ENCODE measurements around the gene KDM6B.

DNA sequence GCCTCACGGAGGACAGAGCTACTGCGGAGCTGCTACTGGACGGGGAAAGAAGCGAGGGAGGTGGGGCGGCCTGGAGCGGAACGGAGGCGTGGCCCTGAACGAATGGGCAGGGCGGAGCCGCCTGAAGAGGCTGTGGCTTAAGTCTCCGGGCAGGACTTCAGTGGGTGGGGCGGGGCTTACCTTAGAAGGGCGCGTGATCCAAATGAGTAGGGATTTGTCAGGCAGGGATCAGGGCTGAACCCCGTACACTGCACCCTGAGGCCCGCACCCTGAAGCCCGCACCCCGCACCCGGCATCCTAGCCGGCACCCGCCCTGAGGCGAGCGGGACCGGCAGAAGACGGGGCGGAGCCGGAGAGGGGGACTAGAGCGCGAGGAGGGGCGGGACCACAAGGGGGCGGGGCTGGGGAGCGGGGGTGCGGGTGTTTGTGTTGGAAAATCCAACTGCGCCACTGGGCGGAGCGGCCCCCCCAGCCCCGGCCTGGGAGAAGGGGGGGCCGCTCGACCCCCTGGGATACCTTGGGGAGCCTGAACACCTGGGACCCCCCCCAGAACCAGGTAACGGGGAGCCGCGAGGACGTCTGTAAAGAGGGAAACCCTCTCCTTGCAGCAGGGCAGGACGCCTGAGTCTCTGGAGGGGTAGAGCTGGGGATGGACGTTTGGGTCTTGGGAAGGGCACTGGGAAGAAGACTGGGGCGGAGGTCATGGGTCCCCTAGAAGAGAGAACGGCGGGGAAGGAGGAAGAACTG lies at the start of gene KDM6B:
- TF ChIP-seq, protein P1, sequence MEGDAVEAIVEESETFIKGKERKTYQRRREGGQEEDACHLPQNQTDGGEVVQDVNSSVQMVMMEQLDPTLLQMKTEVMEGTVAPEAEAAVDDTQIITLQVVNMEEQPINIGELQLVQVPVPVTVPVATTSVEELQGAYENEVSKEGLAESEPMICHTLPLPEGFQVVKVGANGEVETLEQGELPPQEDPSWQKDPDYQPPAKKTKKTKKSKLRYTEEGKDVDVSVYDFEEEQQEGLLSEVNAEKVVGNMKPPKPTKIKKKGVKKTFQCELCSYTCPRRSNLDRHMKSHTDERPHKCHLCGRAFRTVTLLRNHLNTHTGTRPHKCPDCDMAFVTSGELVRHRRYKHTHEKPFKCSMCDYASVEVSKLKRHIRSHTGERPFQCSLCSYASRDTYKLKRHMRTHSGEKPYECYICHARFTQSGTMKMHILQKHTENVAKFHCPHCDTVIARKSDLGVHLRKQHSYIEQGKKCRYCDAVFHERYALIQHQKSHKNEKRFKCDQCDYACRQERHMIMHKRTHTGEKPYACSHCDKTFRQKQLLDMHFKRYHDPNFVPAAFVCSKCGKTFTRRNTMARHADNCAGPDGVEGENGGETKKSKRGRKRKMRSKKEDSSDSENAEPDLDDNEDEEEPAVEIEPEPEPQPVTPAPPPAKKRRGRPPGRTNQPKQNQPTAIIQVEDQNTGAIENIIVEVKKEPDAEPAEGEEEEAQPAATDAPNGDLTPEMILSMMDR (IDR thresholded peaks at IDR 0.05), result peak in 1 of 6 experiments; percentile 0
- peak in 1 of 2 donors; percentile 50 for TF ChIP-seq POLR2A (IDR thresholded peaks at IDR 0.05)
